GM21825 (cell line): Measurements from ENCODE around the gene MYL4.
"Not testable (repeated sequence)": the region's sequence is repeated elsewhere in the genome, so short reads cannot be mapped to it uniquely, and the experiment has no call there.

Source experiments
- ATAC-seq: cut with Tn5 transposase; IDR thresholded peaks from one replicate; pipeline ENCODE4 v1.9.1; 2021; ENCODE audit warnings: mild to moderate bottlenecking, moderate library complexity; ENCODE audit not compliant: unreplicated experiment

Gene MYL4

DNA sequence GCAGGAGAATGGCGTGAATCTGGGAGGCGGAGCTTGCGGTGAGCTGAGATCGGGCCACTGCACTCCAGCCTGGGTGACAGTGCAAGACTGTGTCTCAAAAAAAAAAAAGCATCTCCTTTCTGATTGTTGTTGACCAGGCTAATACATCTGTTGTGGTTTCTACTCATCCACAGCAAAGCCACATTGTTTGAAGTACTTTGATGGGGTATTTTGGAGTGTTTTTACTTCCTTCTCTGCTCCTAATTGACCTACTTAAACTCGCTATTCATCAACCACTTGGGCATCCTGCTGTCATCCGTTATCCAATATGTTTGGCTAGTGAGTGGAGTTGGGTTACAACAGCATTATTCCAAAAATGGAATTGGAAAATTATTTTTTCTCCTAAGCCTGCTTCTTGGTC is 16.6 kb upstream of the MYL4 start:
- ATAC-seq: no peak

DNA sequence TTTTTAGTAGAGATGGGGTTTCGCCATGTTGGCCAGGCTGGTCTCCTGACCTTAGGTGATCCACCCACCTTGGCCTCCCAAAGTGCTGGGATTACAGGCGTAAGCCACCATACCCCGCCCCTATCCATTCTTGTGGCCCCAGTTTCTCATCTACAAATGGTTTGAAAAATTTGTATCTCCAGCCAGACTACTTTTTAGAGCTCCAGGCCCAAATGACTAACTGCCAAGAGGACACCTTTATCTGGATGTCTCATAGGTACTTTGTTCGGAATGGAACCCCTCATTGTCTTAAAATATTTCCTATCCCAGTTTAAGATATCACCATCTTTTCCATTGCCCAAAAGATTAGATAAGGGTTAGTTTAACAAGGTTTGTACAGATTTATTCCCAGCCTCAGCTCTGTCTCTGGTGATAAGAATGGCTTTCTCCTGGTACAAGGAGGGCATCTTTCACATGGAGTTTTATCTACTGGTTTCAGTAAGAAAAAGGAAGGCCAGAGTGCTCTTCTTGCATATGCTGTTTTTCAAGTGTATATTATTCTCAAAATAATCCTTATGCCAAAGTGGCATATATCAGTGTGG is 15.1 kb upstream of the MYL4 start:
- ATAC-seq: no peak

DNA sequence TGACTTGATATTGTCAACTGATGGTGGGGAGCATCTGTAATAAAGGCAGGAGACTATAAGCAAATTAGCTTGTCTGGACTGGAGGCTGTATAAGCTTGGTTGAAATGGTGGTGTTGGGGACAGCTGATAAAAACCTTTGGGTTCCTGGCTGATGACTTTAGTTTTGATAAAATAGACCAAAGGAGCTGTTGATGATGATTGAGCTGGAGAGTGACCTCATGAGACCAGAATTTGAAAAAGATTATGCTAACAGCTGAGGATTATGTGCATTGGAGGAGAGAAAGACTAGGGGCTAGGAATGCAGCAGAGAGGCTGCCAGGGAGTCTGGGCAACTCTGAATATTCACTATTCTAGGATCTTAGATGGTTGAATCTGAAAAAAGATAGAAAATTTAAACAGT is 11.3 kb upstream of the MYL4 start:
- no peak for ATAC-seq

DNA sequence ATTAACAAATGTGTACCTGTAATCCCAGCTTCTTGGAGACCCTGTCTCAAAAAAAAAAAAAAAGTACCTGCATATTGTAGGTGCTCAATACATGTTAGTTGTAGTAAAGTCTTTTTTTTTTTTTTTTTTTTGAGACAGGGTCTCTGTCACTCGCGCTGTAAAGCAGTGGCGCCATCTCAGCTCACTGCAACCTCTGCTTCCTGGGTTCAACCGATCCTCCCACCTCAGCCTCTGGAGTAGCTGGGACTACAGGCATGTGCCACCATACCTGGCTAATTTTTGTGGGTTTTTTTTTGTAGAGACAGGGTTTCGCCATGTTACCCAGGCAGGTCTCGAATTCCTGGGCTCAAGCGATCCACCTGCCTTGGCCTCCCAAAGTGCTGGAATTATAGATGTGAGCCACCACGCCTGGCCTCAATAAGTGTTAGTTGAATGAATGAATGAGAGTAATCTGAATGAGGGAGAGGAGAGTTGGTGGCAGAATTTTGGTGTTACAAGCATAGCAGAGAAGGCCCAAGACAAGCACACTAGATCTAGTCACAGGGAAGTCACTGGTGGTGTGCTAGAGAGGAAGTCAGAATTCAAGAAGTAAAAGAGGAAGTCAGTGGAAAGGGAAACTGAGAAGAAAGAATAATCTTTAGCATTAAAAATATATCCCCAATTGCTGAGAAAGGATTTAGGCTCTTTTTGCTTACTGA is 9.4 kb upstream of the MYL4 start:
- ATAC-seq: no peak

DNA sequence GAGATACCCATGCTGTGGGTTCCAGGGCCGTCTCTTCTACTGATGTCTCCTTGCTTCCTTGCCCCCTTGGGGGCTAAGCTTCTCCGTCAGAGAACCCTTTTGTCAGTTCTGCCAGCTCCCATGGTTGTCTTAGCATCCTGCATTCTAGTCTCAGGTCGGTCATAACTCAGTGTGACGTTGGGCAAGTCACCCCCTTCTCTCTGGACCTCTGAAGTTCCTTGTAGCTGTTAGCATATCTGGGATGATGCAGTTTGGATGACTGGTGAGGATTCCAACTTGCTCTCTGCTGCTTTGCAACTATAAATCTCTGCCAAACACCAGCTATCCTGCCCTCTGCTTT is 8.9 kb upstream of the MYL4 start:
- no peak for ATAC-seq

DNA sequence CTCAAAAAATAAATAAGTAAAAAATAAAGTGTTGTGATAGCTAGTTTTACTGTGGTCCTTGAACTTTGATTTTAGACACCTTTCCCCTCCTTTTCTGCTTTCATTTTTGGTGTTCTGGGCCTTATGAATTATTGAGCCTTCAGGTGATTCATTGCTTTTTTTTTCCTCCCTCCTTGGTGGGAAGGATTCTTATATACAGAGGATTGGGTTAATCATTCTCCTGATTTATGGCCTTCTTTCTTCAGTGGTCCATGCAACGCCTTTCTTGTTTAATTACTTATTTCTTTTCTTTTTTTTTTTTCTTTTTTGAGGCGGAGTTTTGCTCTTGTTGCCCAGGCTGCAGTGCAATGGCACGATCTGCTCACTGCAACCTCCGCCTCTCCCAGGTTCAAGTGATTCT is 8.0 kb upstream of the MYL4 start:
- no peak for ATAC-seq

DNA sequence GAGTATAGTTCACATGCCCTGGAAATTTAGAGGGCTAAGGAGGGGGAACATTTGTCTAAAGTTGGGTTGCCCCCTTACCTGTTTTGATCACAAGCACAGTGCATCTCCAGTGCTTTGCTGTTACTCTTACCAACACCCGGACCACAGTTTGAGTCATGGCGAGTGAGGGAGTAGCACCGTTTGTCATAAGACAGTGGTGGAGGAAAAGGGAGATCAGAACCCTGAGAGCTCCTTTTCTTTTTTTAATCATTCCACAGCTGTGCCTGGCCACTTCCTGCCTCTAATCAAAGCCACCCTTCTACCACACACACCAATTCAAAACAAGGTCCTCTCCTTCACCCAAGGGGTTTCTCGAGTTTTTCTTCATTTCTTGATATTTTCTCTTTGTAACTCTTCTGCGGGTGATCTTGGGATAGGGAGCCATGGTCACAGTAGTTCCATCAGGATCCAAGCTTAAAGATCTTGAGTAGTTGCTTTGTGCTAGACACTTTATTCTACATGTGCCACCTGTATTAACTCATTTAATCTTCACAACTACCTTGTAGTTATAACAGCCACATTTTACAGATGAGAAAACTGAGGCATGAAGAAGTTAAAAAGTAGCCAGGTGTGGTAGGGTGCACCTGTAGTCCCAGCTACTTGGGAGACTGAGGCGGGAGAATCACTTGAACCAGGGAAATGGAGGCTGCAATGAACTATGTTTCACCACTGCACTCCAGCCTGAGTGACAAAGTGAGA is 5.0 kb upstream of the MYL4 start:
- ATAC-seq: no peak

DNA sequence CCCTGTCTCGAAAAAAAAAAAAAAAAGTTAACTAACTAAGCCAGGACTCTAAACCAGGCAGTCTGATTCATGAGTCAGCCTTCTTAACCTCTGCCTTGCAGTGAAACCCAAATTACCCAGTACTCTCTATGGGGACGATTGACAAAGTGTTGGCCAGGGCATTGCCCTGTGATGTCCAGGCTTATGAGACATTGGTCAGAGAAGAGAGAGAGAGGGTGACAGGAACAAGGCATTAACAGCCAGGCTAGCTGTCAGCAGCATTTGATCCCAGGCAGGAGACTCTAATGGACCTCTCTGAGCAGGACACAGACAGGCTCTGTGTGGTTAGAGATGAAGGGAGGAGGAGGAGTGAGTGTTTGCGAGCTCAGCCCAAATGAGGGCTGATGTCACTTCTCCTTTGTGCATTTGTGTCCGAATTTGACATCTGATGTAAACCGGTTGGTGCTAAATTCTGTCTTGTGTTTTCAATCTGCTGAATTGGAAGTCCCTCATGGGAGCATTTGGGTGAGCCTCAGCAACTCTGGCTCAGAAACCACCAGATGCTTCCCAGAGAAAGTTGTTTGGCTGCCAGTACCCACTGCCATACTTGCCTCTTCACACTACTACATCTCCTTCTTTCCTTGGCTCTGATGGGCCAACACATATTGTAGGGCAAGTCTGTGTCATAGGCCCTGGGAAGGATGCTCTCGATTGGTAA is 4.3 kb upstream of the MYL4 start:
- peak; percentile 43 for ATAC-seq

DNA sequence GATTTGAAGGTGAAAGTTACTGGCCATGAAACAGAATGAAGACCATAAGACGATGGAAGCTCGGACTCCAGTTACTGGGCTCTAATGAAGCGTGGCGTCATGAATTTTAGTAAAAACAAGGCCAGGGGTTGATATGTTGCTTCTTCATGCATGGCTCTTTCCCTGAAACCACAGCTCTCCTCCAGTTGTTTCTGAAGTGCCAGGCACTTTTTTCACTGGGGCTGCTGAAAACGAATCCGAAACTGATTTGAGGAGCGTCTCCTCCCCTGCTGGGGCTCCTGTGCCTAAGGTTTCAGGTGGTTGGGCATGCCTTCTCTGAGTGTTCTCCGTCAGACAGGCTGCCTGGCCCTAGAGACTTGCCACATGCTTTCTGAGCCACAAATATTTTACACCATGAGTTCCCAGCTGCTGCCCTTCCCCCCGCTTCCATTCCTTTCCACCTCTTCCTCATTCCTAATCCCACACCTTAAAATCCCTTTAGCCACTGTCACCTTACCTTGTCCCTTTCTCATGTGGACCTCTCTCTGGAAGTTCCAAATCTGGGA is 3.7 kb upstream of the MYL4 start:
- ATAC-seq: peak; percentile 57

DNA sequence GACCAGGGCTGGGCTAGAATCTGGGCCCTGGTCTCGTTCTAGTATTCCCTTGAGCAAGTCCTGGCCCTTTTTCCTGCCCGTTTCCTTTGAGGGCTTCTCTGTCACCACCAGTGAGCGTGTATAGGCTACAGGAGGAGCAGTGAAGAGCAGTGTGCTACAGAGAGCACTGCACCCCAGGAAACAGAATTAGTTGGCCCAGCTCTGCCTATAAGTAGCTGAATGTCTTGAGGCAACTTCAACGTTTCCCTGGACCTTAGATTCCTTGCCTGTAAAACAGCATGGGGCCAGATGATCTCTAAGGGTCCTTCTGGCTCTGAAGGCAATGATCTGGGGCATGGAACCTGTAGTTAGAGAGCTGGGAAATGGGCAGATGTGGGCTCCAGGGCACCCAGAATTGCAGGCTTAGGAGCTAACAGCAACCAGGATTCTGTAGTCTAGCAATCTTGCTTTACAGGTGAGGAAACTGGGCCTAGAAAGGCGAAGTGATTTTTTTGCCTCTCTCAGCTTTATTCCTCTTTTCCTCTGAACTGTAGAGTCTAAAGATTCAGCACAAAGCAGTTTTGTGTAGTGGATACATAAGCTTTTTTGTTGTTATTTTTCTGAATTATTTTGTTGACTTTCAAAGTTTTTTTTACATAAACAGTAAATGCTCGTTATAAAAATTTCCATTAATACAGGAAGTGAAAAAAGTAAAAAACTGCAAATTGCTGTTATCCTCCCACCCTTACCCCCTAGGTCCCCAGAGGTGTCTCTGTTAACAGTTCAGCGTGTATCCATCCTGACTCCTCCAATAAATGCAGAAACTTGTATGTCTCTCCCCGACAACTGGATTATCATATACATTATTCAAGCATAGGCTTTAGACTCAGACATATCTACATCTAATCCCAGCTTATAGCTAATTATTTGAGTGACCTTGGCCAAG is 1.7 kb upstream of the MYL4 start:
- ATAC-seq: no peak

DNA sequence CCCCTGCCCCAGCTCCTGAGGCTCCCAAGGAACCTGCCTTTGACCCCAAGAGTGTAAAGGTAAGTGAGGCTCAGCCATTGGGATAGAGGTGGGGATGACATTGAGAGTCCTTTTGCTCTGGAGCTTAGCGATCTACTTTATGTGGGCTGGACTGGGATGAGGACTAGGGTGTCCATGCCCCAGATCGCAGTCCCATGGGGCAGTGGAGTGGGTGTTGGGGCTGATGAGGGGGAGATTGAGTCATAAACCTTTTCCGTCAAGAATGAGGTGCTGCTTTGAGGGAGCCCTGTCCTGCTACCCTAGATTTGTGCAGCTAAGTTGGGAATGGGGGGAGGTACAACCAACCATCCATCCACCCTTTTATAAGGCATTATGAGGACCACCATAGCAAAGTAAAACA is 351 bp downstream of the MYL4 start:
- no peak for ATAC-seq

DNA sequence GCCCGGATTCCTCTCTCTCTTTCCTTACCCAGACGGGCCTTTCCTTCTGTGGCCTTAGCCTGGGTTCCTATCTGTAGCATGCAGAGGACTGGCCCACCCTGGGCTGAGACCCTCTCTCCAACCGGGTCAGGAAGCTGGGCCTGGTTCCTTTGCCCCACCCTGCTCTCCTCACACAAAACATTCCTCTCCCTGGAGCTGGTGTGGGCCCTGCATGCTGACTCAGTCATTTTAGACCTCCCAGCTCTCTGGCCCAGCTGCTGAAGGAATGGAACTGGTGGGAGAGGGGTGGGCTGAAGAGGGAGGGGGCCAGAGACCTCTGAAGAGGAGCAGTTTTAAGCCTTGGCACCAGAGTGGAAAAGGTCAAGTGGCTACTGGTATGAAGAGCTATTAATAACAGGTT is 957 bp downstream of the MYL4 start:
- no peak for ATAC-seq

DNA sequence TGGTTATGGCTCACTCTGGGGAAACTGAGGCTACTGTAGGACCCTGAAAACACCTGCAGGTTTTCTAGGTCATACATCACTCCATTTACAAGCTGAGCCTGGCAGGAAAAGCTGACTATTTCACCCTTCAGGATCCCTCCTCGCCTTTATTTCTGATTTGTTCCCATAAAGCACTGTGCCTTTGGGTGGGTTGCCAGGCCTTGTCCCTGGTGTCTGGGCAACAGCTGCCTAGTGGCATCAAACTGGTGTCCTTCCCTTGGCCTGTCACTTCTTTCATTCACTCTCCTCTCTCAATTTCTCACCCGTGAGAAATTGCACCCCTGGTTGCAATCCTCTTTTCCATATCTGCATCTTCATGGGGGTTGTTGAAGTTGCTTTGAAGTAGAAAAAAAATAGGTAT is 1.6 kb downstream of the MYL4 start:
- ATAC-seq: no peak

DNA sequence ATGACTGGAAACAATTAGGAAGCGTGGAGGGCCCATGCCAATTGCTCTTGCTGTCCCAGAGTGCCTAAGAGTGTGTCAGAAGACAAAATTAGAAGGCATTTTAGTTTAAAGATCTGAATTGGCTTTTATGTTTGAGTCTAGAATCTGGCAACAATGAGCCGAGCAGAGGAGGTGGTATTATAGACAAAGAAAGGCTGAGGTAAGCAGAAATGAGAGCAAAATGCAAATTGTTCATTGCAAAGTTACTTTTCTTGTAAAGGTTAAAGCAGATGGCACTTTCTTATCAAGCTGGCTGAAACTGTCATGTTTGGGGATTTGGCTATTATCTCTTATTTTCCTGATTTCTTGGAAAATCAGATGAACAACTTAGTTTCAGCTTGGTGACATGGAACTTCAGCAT is 3.3 kb downstream of the MYL4 start:
- ATAC-seq: no peak

DNA sequence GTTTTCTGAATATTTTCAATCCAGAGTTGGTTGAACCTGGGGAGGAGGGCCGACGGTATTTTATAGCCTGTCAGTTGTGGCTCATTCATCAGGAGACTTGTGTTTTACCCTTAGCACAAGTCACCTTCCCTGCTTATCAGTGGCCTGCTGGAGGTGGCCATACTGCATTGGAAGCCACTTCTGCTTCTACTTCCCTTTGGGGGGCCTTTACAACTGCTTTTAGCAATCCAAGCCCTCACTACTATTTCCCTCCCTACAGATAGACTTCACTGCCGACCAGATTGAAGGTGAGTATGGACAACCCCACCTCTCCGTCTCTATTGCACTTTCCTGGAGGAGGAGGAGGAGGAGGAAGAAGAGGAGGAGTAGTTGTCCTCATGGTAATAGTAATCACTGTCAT is 4.4 kb downstream of the MYL4 start:
- ATAC-seq: no peak

DNA sequence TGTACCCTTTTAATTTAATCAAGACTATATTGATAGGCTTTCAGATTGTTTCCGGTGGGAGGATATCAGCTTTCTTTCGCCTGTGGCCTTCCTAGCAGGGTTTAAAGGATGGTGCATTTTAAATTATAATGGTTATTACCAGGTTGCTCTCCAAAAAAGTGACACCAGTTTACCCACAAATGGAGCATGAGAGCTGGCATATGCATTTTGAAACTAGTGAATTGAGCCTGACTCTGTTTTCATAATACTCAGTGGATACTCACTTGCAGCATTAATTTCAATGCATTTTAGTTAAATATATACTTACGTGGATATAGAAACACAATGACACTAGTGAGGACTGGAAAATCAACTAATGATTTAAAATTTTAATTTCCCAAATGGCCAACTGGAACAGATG is 5.8 kb downstream of the MYL4 start:
- ATAC-seq: no peak

DNA sequence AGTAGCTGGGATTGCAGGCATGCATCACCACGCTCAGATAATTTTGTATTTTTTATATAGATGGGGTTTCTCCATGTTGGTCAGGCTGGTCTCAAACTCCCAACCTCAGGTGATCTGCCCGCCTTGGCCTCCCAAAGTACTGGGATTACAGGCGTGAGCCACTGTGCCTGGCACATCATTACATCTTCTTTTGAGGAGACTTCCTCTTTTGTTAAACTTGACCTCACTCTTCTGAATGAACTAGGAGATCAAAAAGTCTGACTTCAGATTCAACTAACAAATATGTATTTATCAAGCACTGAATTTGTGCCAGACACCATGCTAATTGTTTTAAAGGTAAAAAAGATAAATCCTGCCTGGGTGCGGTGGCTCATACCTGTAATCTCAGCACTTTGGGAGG is 7.7 kb downstream of the MYL4 start:
- ATAC-seq: not testable (repeated sequence)

DNA sequence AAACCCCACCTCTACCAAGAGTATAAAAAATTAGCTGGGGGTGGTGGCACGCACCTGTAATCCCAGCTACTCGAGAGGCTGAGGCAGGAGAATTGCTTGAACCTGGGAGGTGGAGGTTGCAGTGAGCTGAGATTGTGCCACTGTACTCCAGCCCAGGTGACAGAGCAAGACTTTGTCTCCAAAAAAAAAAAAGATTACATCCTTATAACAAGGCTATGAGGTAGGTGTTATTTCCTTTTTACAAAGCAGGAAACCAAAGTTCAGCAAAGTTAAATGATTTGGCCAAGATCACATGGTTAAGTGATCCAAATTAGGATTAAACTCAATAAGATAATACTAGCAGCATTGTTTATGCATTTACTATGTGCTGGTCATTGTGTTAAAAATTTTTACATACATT is 8.1 kb downstream of the MYL4 start:
- not testable (repeated sequence) for ATAC-seq

DNA sequence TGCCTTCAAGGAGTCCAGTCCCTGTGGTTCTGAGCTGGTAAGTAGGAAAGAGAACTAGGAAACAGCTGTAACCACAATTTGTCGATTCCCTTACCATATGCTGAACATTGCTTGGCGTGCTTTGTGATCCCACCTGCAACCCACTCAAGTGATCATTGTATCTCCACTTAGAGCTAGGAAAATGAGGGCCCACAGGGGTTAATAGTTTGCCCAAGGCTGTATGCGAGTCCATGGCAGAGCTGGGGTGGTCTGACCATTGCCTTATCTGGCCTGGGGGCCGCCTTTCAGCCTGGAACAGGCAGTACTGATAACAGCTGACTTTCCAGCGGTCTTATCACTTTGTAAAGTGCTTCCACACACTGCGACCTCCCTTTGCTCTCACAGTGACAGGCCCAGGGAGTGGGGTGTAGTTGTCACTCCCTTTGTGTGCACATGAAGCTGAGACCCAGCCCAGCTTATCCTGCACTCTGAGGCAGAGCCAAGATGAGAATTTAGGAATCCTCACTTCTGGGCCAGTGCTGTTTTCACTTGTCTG is 9.8 kb downstream of the MYL4 start:
- no peak for ATAC-seq
